Measurements from ENCODE around the gene MAML3.

The MAML3 gene

GRCh38 chr4:139921429-139922184, 232.4 kb downstream of the MAML3 start:
- DNase-seq (ENCODE audit: low read depth in 2 of 2) = no peak

- DNase-seq (ENCODE audit: low read depth in 2 of 2) = no peak
Measured at GRCh38 chr4:139920486-139921002, 233.4 kb downstream of the MAML3 start.

- DNase-seq (ENCODE audit: low read depth in 2 of 2) = no peak
Measured at GRCh38 chr4:139919521-139919920, 234.5 kb downstream of the MAML3 start.

GRCh38 chr4:139919004-139919403, 235.0 kb downstream of the MAML3 start:
- DNase-seq (ENCODE audit: low read depth in 2 of 2) = no peak

GRCh38 chr4:139918591-139918990, 235.4 kb downstream of the MAML3 start:
- no peak for DNase-seq (ENCODE audit: low read depth in 2 of 2)

- no peak for DNase-seq (ENCODE audit: low read depth in 2 of 2)
Measured at GRCh38 chr4:139917896-139918295, 236.1 kb downstream of the MAML3 start.

GRCh38 chr4:139916041-139916440, 237.9 kb downstream of the MAML3 start:
- no peak for DNase-seq (ENCODE audit: low read depth in 2 of 2)

- no peak for DNase-seq (ENCODE audit: low read depth in 2 of 2)
Measured at GRCh38 chr4:139915037-139915436, 238.9 kb downstream of the MAML3 start.

GRCh38 chr4:139913995-139914598, 239.9 kb downstream of the MAML3 start:
- DNase-seq (ENCODE audit: low read depth in 2 of 2) = no peak

- no peak for DNase-seq (ENCODE audit: low read depth in 2 of 2)
Measured at GRCh38 chr4:139913398-139913990, 240.5 kb downstream of the MAML3 start.

GRCh38 chr4:139912445-139912844, 241.5 kb downstream of the MAML3 start:
- no peak for DNase-seq (ENCODE audit: low read depth in 2 of 2)

GRCh38 chr4:139910106-139910505, 243.9 kb downstream of the MAML3 start:
- no peak for DNase-seq (ENCODE audit: low read depth in 2 of 2)

- DNase-seq (ENCODE audit: low read depth in 2 of 2) = no peak
Measured at GRCh38 chr4:139908636-139909437, 245.1 kb downstream of the MAML3 start.

GRCh38 chr4:139907001-139907809, 246.8 kb downstream of the MAML3 start:
- no peak for DNase-seq (ENCODE audit: low read depth in 2 of 2)

- DNase-seq (ENCODE audit: low read depth in 2 of 2) = no peak
Measured at GRCh38 chr4:139905489-139905888, 248.5 kb downstream of the MAML3 start.

GRCh38 chr4:139904406-139904805, 249.6 kb downstream of the MAML3 start:
- DNase-seq (ENCODE audit: low read depth in 2 of 2) = no peak

GRCh38 chr4:139903845-139904244, 250.1 kb downstream of the MAML3 start:
- no peak for DNase-seq (ENCODE audit: low read depth in 2 of 2)

GRCh38 chr4:139902321-139903320, 251.4 kb downstream of the MAML3 start:
- DNase-seq (ENCODE audit: low read depth in 2 of 2) = no peak

- no peak for DNase-seq (ENCODE audit: low read depth in 2 of 2)
Measured at GRCh38 chr4:139901531-139902320, 252.3 kb downstream of the MAML3 start.
